DND-41 (cell line): ENCODE data around the gene BCL7B.

Source experiments
- EZH2 ChIP-seq: IDR thresholded peaks from 3 replicates; pipeline ENCODE4 v1.6.1; 2012; ENCODE audit warnings: borderline replicate concordance, low read depth, mild to moderate bottlenecking, moderate library complexity, low read length, inconsistent platforms; ENCODE audit not compliant: severe bottlenecking
- TF ChIP-seq, protein P1 (sequence below): IDR thresholded peaks from 2 replicates; pipeline ENCODE4 v1.5.1; 2012; ENCODE audit warnings: borderline replicate concordance, low read length, moderate library complexity, mild to moderate bottlenecking; ENCODE audit not compliant: poor library complexity, severe bottlenecking; ENCODE audit errors: extremely low read depth

DNA sequence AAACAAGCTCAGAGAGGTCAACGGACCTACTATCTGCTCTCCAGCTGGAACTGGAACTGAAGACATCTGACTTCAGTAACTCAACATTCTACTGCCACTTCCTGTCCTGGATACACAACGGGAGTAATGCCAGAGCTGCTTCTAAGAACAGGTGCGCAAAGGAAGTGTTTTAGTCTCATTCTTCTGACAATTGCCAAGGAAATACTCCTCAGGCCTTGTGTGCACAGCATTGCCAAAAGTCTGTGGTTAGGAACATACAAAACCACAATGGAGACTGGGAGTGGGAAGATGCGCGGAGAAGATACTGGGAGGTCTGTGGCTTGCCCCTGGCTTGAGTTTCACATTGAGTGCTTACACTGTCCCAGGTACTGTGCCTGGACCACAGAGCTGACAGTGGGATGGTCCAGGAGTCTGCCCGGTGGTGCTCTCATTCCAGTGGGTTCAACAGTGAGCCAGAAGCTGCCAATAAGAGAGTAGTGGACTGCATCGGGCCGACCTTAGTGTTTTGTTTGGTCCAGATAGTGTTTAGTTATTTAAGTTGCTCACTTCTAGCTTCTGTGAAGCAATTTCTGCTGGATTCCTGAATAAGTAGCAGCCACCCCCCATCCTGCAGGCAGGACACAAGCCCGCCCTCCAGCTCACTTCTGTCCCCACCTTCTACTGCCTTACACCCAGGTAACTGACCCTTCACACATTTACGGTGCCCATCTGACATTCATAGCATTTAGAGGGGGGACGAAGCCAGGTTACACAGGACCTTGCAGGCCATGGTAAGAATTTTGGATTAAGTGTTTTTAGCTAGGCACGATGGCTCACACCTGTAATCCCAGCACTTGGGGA, 10.6 kb upstream of the BCL7B start:
- TF ChIP-seq, protein P1, sequence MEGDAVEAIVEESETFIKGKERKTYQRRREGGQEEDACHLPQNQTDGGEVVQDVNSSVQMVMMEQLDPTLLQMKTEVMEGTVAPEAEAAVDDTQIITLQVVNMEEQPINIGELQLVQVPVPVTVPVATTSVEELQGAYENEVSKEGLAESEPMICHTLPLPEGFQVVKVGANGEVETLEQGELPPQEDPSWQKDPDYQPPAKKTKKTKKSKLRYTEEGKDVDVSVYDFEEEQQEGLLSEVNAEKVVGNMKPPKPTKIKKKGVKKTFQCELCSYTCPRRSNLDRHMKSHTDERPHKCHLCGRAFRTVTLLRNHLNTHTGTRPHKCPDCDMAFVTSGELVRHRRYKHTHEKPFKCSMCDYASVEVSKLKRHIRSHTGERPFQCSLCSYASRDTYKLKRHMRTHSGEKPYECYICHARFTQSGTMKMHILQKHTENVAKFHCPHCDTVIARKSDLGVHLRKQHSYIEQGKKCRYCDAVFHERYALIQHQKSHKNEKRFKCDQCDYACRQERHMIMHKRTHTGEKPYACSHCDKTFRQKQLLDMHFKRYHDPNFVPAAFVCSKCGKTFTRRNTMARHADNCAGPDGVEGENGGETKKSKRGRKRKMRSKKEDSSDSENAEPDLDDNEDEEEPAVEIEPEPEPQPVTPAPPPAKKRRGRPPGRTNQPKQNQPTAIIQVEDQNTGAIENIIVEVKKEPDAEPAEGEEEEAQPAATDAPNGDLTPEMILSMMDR: no peak
- no peak for TF ChIP-seq EZH2
